DMS153 treated with DMSO at 0.1 percent for 48 hours (cell line): ENCODE data around the gene PCNT.
"Not testable (repeated sequence)": the region's sequence is repeated elsewhere in the genome, so short reads cannot be mapped to it uniquely, and the experiment has no call there.

Experiments used
- DNase-seq: peaks from one replicate; lab custom pipeline; 2025; ENCODE audit not compliant: unreplicated experiment; lab: John Stamatoyannopoulos, UW

The PCNT gene

GRCh38 chr21:46307625-46308024, 16.3 kb upstream of the PCNT start:
- DNase-seq = no peak

GRCh38 chr21:46308431-46308830, 15.5 kb upstream of the PCNT start:
- no peak for DNase-seq

- DNase-seq = not testable (repeated sequence)
Observed at GRCh38 chr21:46310260-46310659, 13.7 kb upstream of the PCNT start.

- no peak for DNase-seq
Observed at GRCh38 chr21:46311568-46311967, 12.4 kb upstream of the PCNT start.

- no peak for DNase-seq
Observed at GRCh38 chr21:46312949-46313348, 11.0 kb upstream of the PCNT start.

- DNase-seq = no peak
Observed at GRCh38 chr21:46314441-46315020, 9.4 kb upstream of the PCNT start.

- DNase-seq = no peak
Observed at GRCh38 chr21:46316708-46317324, 7.1 kb upstream of the PCNT start.

- peak; percentile 34 for DNase-seq
Observed at GRCh38 chr21:46317710-46318463, 6.1 kb upstream of the PCNT start.

- no peak for DNase-seq
Observed at GRCh38 chr21:46318464-46318845, 5.5 kb upstream of the PCNT start.

- DNase-seq = no peak
Observed at GRCh38 chr21:46319186-46319585, 4.8 kb upstream of the PCNT start.

- DNase-seq = no peak
Observed at GRCh38 chr21:46320331-46320801, 3.6 kb upstream of the PCNT start.

GRCh38 chr21:46322351-46323226, 1.4 kb upstream of the PCNT start:
- no peak for DNase-seq

- no peak for DNase-seq
Observed at GRCh38 chr21:46323227-46323709, 688 bp upstream of the PCNT start.

- DNase-seq = peak; percentile 65
Observed at GRCh38 chr21:46324390-46325072, 575 bp downstream of the PCNT start.

- DNase-seq = no peak
Observed at GRCh38 chr21:46325073-46325912, 1.3 kb downstream of the PCNT start.

GRCh38 chr21:46326110-46326703, 2.3 kb downstream of the PCNT start:
- DNase-seq = no peak

- DNase-seq = no peak
Observed at GRCh38 chr21:46327711-46328110, 3.8 kb downstream of the PCNT start.

GRCh38 chr21:46328151-46328550, 4.2 kb downstream of the PCNT start:
- DNase-seq = no peak

- no peak for DNase-seq
Observed at GRCh38 chr21:46329796-46330195, 5.8 kb downstream of the PCNT start.
